Fibroblast of lung (primary cell): Measurements from ENCODE around the gene ZBTB22. TPM values are rescaled to one million over a fixed set of nuclear protein-coding genes. Genes with fewer than 3 reads are reported as not detected.

Experiments
- DNase-seq, 2 donors: peaks; one replicate each; pipeline versions ENCODE4 v3.0.0 to v3.0.0-alpha.2; 2010; ENCODE audit warnings: low read depth in 2 of 2
- H2AFZ ChIP-seq: 2 replicates; pipeline ENCODE4 v1.5.1; 2012; ENCODE audit warnings: low read length, control low read depth, inconsistent platforms
- H3K27ac ChIP-seq: 2 replicates; pipeline ENCODE4 v1.5.1; 2011; ENCODE audit warnings: low read length, control low read depth; ENCODE audit not compliant: insufficient read depth
- H3K27me3 ChIP-seq: 2 replicates; pipeline ENCODE4 v1.5.1; 2011; ENCODE audit warnings: mild to moderate bottlenecking, low read length; ENCODE audit not compliant: control insufficient read depth, insufficient read depth
- H3K36me3 ChIP-seq: 2 replicates; pipeline ENCODE4 v1.5.1; 2011; ENCODE audit warnings: low read length; ENCODE audit not compliant: control insufficient read depth, insufficient read depth
- H3K4me1 ChIP-seq: 2 replicates; pipeline ENCODE4 v1.5.1; 2011; ENCODE audit warnings: low read length; ENCODE audit not compliant: control insufficient read depth, insufficient read depth; ENCODE audit errors: extremely low read depth
- H3K4me2 ChIP-seq: 2 replicates; pipeline ENCODE4 v1.5.1; 2011; ENCODE audit warnings: low read length, control low read depth; ENCODE audit not compliant: insufficient read depth; ENCODE audit errors: extremely low read depth
- H3K4me3 ChIP-seq, 4 experiments: fragments of 200-600 bp in 1 of 4; sonication (generic) in 1 of 4; replicated peaks in 1 of 4; 2 replicates each; pipeline ENCODE4 v1.5.1; 2011 to 2016; ENCODE audit warnings: low read length in 4 of 4, low read depth in 3 of 4, mild to moderate bottlenecking in 3 of 4, control low read depth in 2 of 4, inconsistent platforms in 1 of 4, mixed read lengths in 1 of 4; ENCODE audit not compliant: insufficient read depth in 1 of 4; ENCODE audit errors: control extremely low read depth in 1 of 4
- H3K79me2 ChIP-seq: 2 replicates; pipeline ENCODE4 v1.5.1; 2012; ENCODE audit warnings: mild to moderate bottlenecking, low read length, inconsistent platforms; ENCODE audit not compliant: control insufficient read depth, insufficient read depth
- H3K9ac ChIP-seq: 2 replicates; pipeline ENCODE4 v1.5.1; 2011; ENCODE audit warnings: mild to moderate bottlenecking, low read length, control low read depth; ENCODE audit not compliant: insufficient read depth
- H3K9me3 ChIP-seq: 2 replicates; pipeline ENCODE4 v1.5.1; 2012; ENCODE audit warnings: low read depth, low read length; ENCODE audit not compliant: control insufficient read depth, insufficient read depth
- H4K20me1 ChIP-seq: 2 replicates; pipeline ENCODE4 v1.5.1; 2011; ENCODE audit warnings: low read length; ENCODE audit not compliant: control insufficient read depth, insufficient read depth; ENCODE audit errors: extremely low read depth
- CTCF ChIP-seq, 2 donors: IDR thresholded peaks in 1 of 2; conservative IDR thresholded peaks in 1 of 2; 1 replicate in 1 of 2; 2 replicates in 1 of 2; pipeline ENCODE4 v1.5.1; 2011 to 2012; ENCODE audit warnings: low read length in 2 of 2, control low read depth in 1 of 2, inconsistent platforms in 1 of 2, low read depth in 1 of 2, mild to moderate bottlenecking in 1 of 2
- EZH2 ChIP-seq: IDR thresholded peaks from 2 replicates; pipeline ENCODE4 v1.5.1; 2012; ENCODE audit warnings: low read length, control low read depth, mild to moderate bottlenecking; ENCODE audit errors: missing control alignments
- polyA plus RNA-seq, 2 donors: library from polyadenylated mRNA; depleted of rRNA in 1 of 2; stranded (reverse) in 1 of 2; unstranded in 1 of 2; fragments of >200 nt; gene quantifications; 2 replicates each; pipeline ENCODE4 v1.2.1, GENCODE V29; 2011 to 2012; ENCODE audit warnings: missing spikeins in 1 of 2
- total RNA-seq: library from RNA; depleted of rRNA; stranded (reverse); fragments of >200 nt; gene quantifications from 2 replicates; pipeline ENCODE4 v1.2.1, GENCODE V29; 2014

The ZBTB22 gene
- total and polyA plus RNA-seq, 2 donors (not counting 1 experiment from before 2014, with no cell fraction given), result 8.9 to 31.2 TPM

GRCh38 chr6:33336495-33336894 lies 19.0 kb upstream of the ZBTB22 start:
- no peak for DNase-seq
- Histone ChIP-seq H3K9ac (no peak overlapping the region), H3K4me1 (no peaks in the 10 kb centered on the region), H3K27me3 (no peaks in the 10 kb centered on the region), H3K79me2 (no peaks in the 10 kb centered on the region), H3K4me3 (no peak overlapping the region), H3K27ac (no peak overlapping the region), H3K9me3 (no peaks in the 10 kb centered on the region), H3K4me2 (no peak overlapping the region), H4K20me1 (no peaks in the 10 kb centered on the region), H2AFZ (no peak overlapping the region), H3K36me3 (no peaks in the 10 kb centered on the region)
- TF ChIP-seq CTCF (conservative IDR thresholded peaks at IDR 0.05 in 1 of 2, IDR thresholded peaks at IDR 0.05 in 1 of 2; ENCODE audit: low read depth in 1 of 2, low read length in 2 of 2) (no peak), EZH2 (no peak)

- Histone ChIP-seq H3K27me3 (no peaks in the 10 kb centered on the region), H3K9me3 (no peaks in the 10 kb centered on the region), H3K9ac (no peak overlapping the region), H4K20me1 (no peaks in the 10 kb centered on the region), H3K4me2 (no peak overlapping the region), H3K36me3 (no peaks in the 10 kb centered on the region), H2AFZ (no peak overlapping the region), H3K79me2 (no peaks in the 10 kb centered on the region), H3K4me3 (no peak overlapping the region), H3K27ac (no peak overlapping the region), H3K4me1 (no peaks in the 10 kb centered on the region)
- DNase-seq, result no peak
- TF ChIP-seq CTCF (conservative IDR thresholded peaks at IDR 0.05 in 1 of 2, IDR thresholded peaks at IDR 0.05 in 1 of 2; ENCODE audit: low read depth in 1 of 2, low read length in 2 of 2) (no peak), EZH2 (no peak)
Measured at GRCh38 chr6:33335916-33336315, 18.4 kb upstream of the ZBTB22 start.

- Histone ChIP-seq H2AFZ (no peak overlapping the region), H3K79me2 (no peaks in the 10 kb centered on the region), H3K27ac (no peak overlapping the region), H3K9me3 (no peaks in the 10 kb centered on the region), H3K27me3 (no peaks in the 10 kb centered on the region), H3K9ac (no peak overlapping the region), H3K36me3 (no peaks in the 10 kb centered on the region), H3K4me1 (no peaks in the 10 kb centered on the region), H3K4me3 (no peak overlapping the region), H4K20me1 (no peaks in the 10 kb centered on the region), H3K4me2 (no peak overlapping the region)
- DNase-seq, result no peak
- TF ChIP-seq EZH2 (no peak), CTCF (conservative IDR thresholded peaks at IDR 0.05 in 1 of 2, IDR thresholded peaks at IDR 0.05 in 1 of 2; ENCODE audit: low read depth in 1 of 2, low read length in 2 of 2) (no peak)
Measured at GRCh38 chr6:33333666-33334065, 16.1 kb upstream of the ZBTB22 start.
